ENCODE results near the gene FRG1. TPM values are rescaled to one million over a fixed set of nuclear protein-coding genes. Genes with fewer than 3 reads are reported as not detected.
"Not testable (repeated sequence)": the region's sequence is repeated elsewhere in the genome, so short reads cannot be mapped to it uniquely, and the experiment has no call there.

Gene FRG1
- total RNA-seq, 1 experiment from 2014 or later = 27.3 TPM

DNA sequence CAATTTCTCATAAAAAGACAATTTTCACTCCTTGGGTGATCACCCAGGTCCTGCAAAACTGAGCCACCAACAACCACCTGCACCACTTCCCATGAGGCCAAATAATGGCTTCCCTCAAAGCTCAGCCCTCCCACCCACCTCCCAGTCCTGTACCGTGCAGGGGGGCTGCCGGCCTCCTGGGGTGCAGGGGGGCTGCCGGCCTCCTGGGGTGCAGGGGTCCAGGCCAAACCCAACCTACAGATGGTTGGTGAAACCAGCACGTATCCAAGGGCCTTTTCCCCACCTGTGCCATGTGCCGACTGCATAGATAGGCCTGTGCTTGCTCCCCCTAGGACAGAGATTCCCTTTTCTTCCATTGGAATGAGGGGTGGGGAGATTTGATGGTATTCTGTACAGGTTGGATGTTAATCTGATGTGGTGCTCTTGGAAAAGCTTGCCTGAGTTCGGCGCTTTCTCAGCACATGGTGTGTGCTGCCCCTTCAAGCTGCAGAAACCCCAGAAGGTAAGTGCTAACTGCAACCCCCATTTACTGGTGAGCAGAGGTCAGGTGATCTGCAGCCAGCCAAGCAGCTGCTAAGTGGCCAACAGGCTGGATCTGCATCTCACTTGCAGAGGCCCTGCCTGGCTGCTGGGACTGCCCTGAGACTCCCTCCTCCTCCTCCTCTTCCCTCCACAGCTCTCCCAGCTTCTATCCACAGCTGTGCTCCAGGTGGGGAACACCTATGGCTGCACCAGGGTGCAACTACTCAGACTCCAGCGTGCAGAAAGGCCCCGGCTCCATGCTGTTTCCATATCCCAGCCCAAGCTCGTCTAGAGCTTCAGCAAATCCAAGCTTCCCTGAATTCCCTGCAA lies 38.8 kb downstream of the FRG1 start:
- no peak for DNase-seq
- no peaks in the 10 kb centered on the region for H4K20me1 ChIP-seq (ENCODE audit: insufficient read depth, low read depth, low read length)
- no peak overlapping the region for H3K27ac ChIP-seq (ENCODE audit: low read length)
- no peak overlapping the region for H3K4me2 ChIP-seq (ENCODE audit: low read depth, low read length, poor library complexity, severe bottlenecking)
- H3K79me2 ChIP-seq (ENCODE audit: low read length) = no peaks in the 10 kb centered on the region
- H3K9ac ChIP-seq (ENCODE audit: low read length) = no peak overlapping the region
- no peaks in the 10 kb centered on the region for H3K36me3 ChIP-seq (ENCODE audit: insufficient read depth, low read length)
- no peaks in the 10 kb centered on the region for H3K9me2 ChIP-seq (replicated peaks; ENCODE audit: insufficient read depth, low read length)
- H3K4me3 ChIP-seq (ENCODE audit: low read length) = no peak overlapping the region
- no peaks in the 10 kb centered on the region for H3K4me1 ChIP-seq (ENCODE audit: low read length)
- no peak overlapping the region for H2AFZ ChIP-seq (ENCODE audit: low read length)
- no peaks in the 10 kb centered on the region for H3K27me3 ChIP-seq (ENCODE audit: low read length)
- H3K9me3 ChIP-seq (ENCODE audit: low read length) = no peaks in the 10 kb centered on the region

- not testable (repeated sequence) for H3K27me3 ChIP-seq (ENCODE audit: low read length); H3K36me3 ChIP-seq (ENCODE audit: insufficient read depth, low read length); H3K9ac ChIP-seq (ENCODE audit: low read length); H3K27ac ChIP-seq (ENCODE audit: low read length); H2AFZ ChIP-seq (ENCODE audit: low read length); H3K4me3 ChIP-seq (ENCODE audit: low read length); H4K20me1 ChIP-seq (ENCODE audit: insufficient read depth, low read depth, low read length); H3K9me3 ChIP-seq (ENCODE audit: low read length); H3K9me2 ChIP-seq (replicated peaks; ENCODE audit: insufficient read depth, low read length); H3K79me2 ChIP-seq (ENCODE audit: low read length); H3K4me1 ChIP-seq (ENCODE audit: low read length); H3K4me2 ChIP-seq (ENCODE audit: low read depth, low read length, poor library complexity, severe bottlenecking)
- DNase-seq = peak; percentile 41
Observed at GRCh38 chr4:189980292-189980691, 39.6 kb downstream of the FRG1 start.

DNA sequence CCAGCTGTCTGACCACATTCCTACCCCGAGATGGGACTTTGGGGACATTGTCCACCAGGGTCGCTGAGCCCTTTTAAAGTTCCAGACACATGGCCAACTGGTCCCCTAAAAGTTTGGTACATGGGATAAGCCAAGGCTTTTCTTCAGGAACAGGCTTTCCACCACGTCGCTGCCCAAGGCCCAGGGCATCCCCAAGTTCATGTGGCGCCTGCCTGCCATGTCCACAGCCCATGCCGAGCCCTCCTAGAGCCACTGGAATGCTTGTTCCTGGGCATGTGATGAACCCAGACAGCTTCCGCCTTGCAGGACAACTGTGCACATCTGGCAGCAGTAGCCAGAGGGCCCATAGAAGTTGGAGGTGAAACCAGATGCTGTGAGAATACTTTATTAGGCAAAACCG lies 41.3 kb downstream of the FRG1 start:
- no peaks in the 10 kb centered on the region for H3K79me2 ChIP-seq (ENCODE audit: low read length)
- no peaks in the 10 kb centered on the region for H3K36me3 ChIP-seq (ENCODE audit: insufficient read depth, low read length)
- H3K27ac ChIP-seq (ENCODE audit: low read length) = no peak overlapping the region
- no peaks in the 10 kb centered on the region for H3K9me2 ChIP-seq (replicated peaks; ENCODE audit: insufficient read depth, low read length)
- H3K27me3 ChIP-seq (ENCODE audit: low read length) = no peaks in the 10 kb centered on the region
- H3K4me2 ChIP-seq (ENCODE audit: low read depth, low read length, poor library complexity, severe bottlenecking) = no peak overlapping the region
- H3K9ac ChIP-seq (ENCODE audit: low read length) = no peak overlapping the region
- no peak overlapping the region for H2AFZ ChIP-seq (ENCODE audit: low read length)
- H4K20me1 ChIP-seq (ENCODE audit: insufficient read depth, low read depth, low read length) = no peaks in the 10 kb centered on the region
- no peaks in the 10 kb centered on the region for H3K9me3 ChIP-seq (ENCODE audit: low read length)
- H3K4me1 ChIP-seq (ENCODE audit: low read length) = no peaks in the 10 kb centered on the region
- H3K4me3 ChIP-seq (ENCODE audit: low read length) = no peak overlapping the region
- DNase-seq = no peak

DNA sequence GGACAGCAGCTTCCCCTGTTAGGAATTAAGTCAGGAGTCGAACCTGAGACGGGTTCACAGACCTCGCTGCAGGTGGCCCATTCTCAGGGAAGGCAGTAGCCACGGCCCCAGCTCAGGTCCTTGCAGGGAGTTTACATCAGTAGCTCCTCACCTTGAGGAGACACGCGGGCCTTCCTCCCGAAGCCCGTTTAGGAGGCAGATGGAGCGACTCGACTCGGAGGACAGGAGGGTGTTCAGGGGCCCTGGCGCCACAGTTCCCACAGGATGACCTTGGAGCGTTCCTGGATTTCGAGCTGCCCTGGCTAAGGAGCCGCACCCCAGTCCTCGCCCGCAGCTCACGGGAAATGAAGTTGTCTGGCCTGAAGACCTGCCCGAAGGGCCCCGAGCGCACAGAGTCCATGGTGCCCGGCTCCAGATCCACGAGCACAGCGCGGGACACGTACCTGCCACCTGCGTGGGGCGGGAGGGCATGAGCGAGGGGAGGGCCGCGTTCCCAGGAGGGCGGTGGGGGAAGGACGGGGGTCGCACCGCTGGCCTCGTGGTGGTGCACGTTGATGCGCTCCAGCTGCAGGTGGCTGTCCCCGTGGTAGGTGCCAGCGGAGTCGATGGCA lies 43.3 kb downstream of the FRG1 start:
- H4K20me1 ChIP-seq (ENCODE audit: insufficient read depth, low read depth, low read length); H3K9me2 ChIP-seq (replicated peaks; ENCODE audit: insufficient read depth, low read length); H3K4me1 ChIP-seq (ENCODE audit: low read length); H3K79me2 ChIP-seq (ENCODE audit: low read length); H3K27me3 ChIP-seq (ENCODE audit: low read length); H3K4me2 ChIP-seq (ENCODE audit: low read depth, low read length, poor library complexity, severe bottlenecking); DNase-seq; H2AFZ ChIP-seq (ENCODE audit: low read length); H3K9me3 ChIP-seq (ENCODE audit: low read length); H3K27ac ChIP-seq (ENCODE audit: low read length); H3K36me3 ChIP-seq (ENCODE audit: insufficient read depth, low read length); H3K9ac ChIP-seq (ENCODE audit: low read length); H3K4me3 ChIP-seq (ENCODE audit: low read length): not testable (repeated sequence)

GRCh38 chr4:189984661-189985060 lies 44.0 kb downstream of the FRG1 start:
- not testable (repeated sequence) for H3K27me3 ChIP-seq (ENCODE audit: low read length); DNase-seq; H3K79me2 ChIP-seq (ENCODE audit: low read length); H3K9me3 ChIP-seq (ENCODE audit: low read length); H3K4me3 ChIP-seq (ENCODE audit: low read length); H3K4me1 ChIP-seq (ENCODE audit: low read length); H3K27ac ChIP-seq (ENCODE audit: low read length); H2AFZ ChIP-seq (ENCODE audit: low read length); H3K4me2 ChIP-seq (ENCODE audit: low read depth, low read length, poor library complexity, severe bottlenecking); H3K36me3 ChIP-seq (ENCODE audit: insufficient read depth, low read length); H3K9ac ChIP-seq (ENCODE audit: low read length); H4K20me1 ChIP-seq (ENCODE audit: insufficient read depth, low read depth, low read length); H3K9me2 ChIP-seq (replicated peaks; ENCODE audit: insufficient read depth, low read length)

GRCh38 chr4:189985651-189986243 lies 45.1 kb downstream of the FRG1 start:
- not testable (repeated sequence) for H3K9ac ChIP-seq (ENCODE audit: low read length); H3K27me3 ChIP-seq (ENCODE audit: low read length); H3K4me2 ChIP-seq (ENCODE audit: low read depth, low read length, poor library complexity, severe bottlenecking); H3K9me2 ChIP-seq (replicated peaks; ENCODE audit: insufficient read depth, low read length); H3K27ac ChIP-seq (ENCODE audit: low read length); H3K4me1 ChIP-seq (ENCODE audit: low read length); H3K9me3 ChIP-seq (ENCODE audit: low read length); H3K36me3 ChIP-seq (ENCODE audit: insufficient read depth, low read length); H2AFZ ChIP-seq (ENCODE audit: low read length); DNase-seq; H3K4me3 ChIP-seq (ENCODE audit: low read length); H4K20me1 ChIP-seq (ENCODE audit: insufficient read depth, low read depth, low read length); H3K79me2 ChIP-seq (ENCODE audit: low read length)

DNA sequence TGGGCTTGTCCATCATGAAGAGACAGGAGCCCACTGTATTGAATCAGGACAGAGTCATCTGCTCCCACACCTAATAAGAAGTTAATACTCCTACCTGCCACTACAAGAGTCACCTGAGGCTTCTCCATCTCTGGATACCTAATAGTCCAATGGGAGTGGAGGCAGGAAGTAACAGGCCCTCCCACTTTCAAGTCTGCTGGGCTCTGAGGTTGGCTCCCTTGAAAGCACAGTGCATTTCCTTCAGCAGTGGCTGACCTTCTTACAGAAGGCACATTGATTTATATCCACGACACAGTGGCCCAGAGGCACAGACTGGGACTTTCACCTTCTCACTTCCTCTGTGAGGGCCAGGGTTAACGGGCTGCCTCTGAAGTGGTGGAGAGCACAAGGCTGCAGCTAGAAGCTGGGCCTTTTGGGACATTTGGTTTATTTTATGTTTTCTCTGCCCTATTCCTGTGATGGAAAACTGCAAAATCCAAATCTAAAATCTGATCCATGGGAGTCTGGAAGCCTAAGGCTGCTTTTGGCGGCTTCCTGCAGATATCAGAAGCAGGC lies 48.3 kb downstream of the FRG1 start:
- Histone ChIP-seq H3K27me3 (ENCODE audit: low read length) (no peaks in the 10 kb centered on the region), H3K9me2 (replicated peaks; ENCODE audit: insufficient read depth, low read length) (no peaks in the 10 kb centered on the region), H3K4me1 (ENCODE audit: low read length) (no peaks in the 10 kb centered on the region), H3K79me2 (ENCODE audit: low read length) (no peaks in the 10 kb centered on the region), H3K4me2 (ENCODE audit: low read depth, low read length, poor library complexity, severe bottlenecking) (no peak overlapping the region), H3K9ac (ENCODE audit: low read length) (no peak overlapping the region), H3K36me3 (ENCODE audit: insufficient read depth, low read length) (no peaks in the 10 kb centered on the region), H2AFZ (ENCODE audit: low read length) (no peak overlapping the region), H4K20me1 (ENCODE audit: insufficient read depth, low read depth, low read length) (no peaks in the 10 kb centered on the region), H3K4me3 (ENCODE audit: low read length) (no peak overlapping the region), H3K9me3 (ENCODE audit: low read length) (no peaks in the 10 kb centered on the region), H3K27ac (ENCODE audit: low read length) (no peak overlapping the region)
- no peak for DNase-seq

- H3K9me2 ChIP-seq (replicated peaks; ENCODE audit: insufficient read depth, low read length); H3K36me3 ChIP-seq (ENCODE audit: insufficient read depth, low read length); H3K79me2 ChIP-seq (ENCODE audit: low read length); H3K4me1 ChIP-seq (ENCODE audit: low read length); H3K4me3 ChIP-seq (ENCODE audit: low read length); H3K4me2 ChIP-seq (ENCODE audit: low read depth, low read length, poor library complexity, severe bottlenecking); H3K9me3 ChIP-seq (ENCODE audit: low read length); H3K27me3 ChIP-seq (ENCODE audit: low read length); H4K20me1 ChIP-seq (ENCODE audit: insufficient read depth, low read depth, low read length); H3K27ac ChIP-seq (ENCODE audit: low read length); DNase-seq; H3K9ac ChIP-seq (ENCODE audit: low read length); H2AFZ ChIP-seq (ENCODE audit: low read length): not testable (repeated sequence)
Observed at GRCh38 chr4:189989941-189990340, 49.3 kb downstream of the FRG1 start.

Measured in Karpas-422 (cell line).